Spleen (tissue), 7 donors: ENCODE measurements around the gene ATOH8.

ENCODE experiments used
- CTCF ChIP-seq, 11 experiments: fragments of 200-600 bp in 7 of 11; fragments of 450-650 bp in 4 of 11; sonication (generic) in 4 of 11; IDR thresholded peaks in 8 of 11; conservative IDR thresholded peaks in 3 of 11; 1 replicate in 7 of 11; 2 replicates in 4 of 11; pipeline versions ENCODE4 v1.4.0 to v1.8.0; 2016 to 2021; ENCODE audit warnings: antibody characterized with exemption in 11 of 11, inconsistent platforms in 4 of 11, mild to moderate bottlenecking in 1 of 11
- POLR2A ChIP-seq, 3 donors: fragments of 450-650 bp; IDR thresholded peaks; one replicate each; pipeline ENCODE4 v1.5.1; 2017; ENCODE audit warnings: antibody characterized with exemption in 3 of 3, mild to moderate bottlenecking in 1 of 3
- POLR2AphosphoS5 ChIP-seq, 3 donors: sonication (generic); formaldehyde crosslinking; IDR thresholded peaks; one replicate each; pipeline ENCODE4 v1.5.1; 2017; ENCODE audit warnings: antibody characterized with exemption in 3 of 3
- donor health status: DM: no; HTN: no; CAD: no; lungs with moderate emphysema.
- donor health status: DM: no; HTN: no; CAD: no.
- donor health status: DM: no; HTN: no; CAD: no.

GRCh38 chr2:85763132-85763531 is 9.3 kb downstream of the ATOH8 start:
- TF ChIP-seq CTCF (IDR thresholded peaks at IDR 0.05 in 8 of 11, conservative IDR thresholded peaks at IDR 0.05 in 3 of 11) (no peak), POLR2A (IDR thresholded peaks at IDR 0.05) (no peak), POLR2AphosphoS5 (IDR thresholded peaks at IDR 0.05) (no peak)
